AG04450 (cell line): ENCODE measurements around the gene DPP4. TPM values are rescaled to one million over a fixed set of nuclear protein-coding genes. Genes with fewer than 3 reads are reported as not detected.

Source experiments
- CTCF ChIA-PET: fragments of 300-600, 350-600 bp; formaldehyde crosslinking; extraction: SDS; loops from one replicate; lab custom pipeline; 2022; ENCODE audit warnings: antibody characterized with exemption, inconsistent platforms; lab: Charles Lee
- POLR2A ChIA-PET: fragments of 350-600 bp; formaldehyde crosslinking; extraction: SDS; loops from one replicate; lab custom pipeline; 2021; ENCODE audit warnings: antibody characterized with exemption, inconsistent platforms; lab: Yijun Ruan, JAX
- DNase-seq: peaks from one replicate; pipeline ENCODE4 v3.0.0-alpha.2; 2011; ENCODE audit warnings: low read depth, low spot score
- H3K27ac ChIP-seq: one replicate; pipeline ENCODE4 v1.5.1; 2012; ENCODE audit warnings: low read depth, low read length, control low read depth
- H3K27me3 ChIP-seq: one replicate; pipeline ENCODE4 v1.6.0; 2012; ENCODE audit warnings: low read length; ENCODE audit not compliant: control insufficient read depth, insufficient read depth
- H3K4me3 ChIP-seq: 2 replicates; pipeline ENCODE4 v1.5.1; 2011; ENCODE audit warnings: mild to moderate bottlenecking, low read depth, low read length, control low read depth
- H3K9me3 ChIP-seq: 2 replicates; pipeline ENCODE4 v1.5.1; 2012; ENCODE audit warnings: low read length; ENCODE audit not compliant: control insufficient read depth, insufficient read depth
- CTCF ChIP-seq: IDR thresholded peaks from 2 replicates; pipeline ENCODE4 v1.5.1; 2011; ENCODE audit warnings: low read depth, low read length, control low read depth, inconsistent platforms
- polyA plus RNA-seq: library from polyadenylated mRNA; depleted of rRNA; stranded (reverse); fragments of >200 nt; gene quantifications from 2 replicates; pipeline ENCODE4 v1.2.3, GENCODE V29; 2011

The DPP4 gene
- polyA plus RNA-seq, 1 experiment = 61.0 TPM

GRCh38 chr2:162099836-162100235 lies 25.8 kb upstream of the DPP4 start:
- TF ChIP-seq CTCF = no peak
- Histone ChIP-seq H3K27ac (no peak overlapping the region), H3K4me3 (no peak overlapping the region), H3K9me3 (no peaks in the 10 kb centered on the region), H3K27me3 (no peaks in the 10 kb centered on the region)
- ChIA-PET CTCF (no interaction called here), POLR2A (no interaction called here)
- no peak for DNase-seq

GRCh38 chr2:162092658-162093556 lies 18.9 kb upstream of the DPP4 start:
- Histone ChIP-seq H3K9me3 (no peaks in the 10 kb centered on the region), H3K27me3 (no peaks in the 10 kb centered on the region), H3K27ac (peak overlapping the region; percentile 82), H3K4me3 (no peak overlapping the region)
- ChIA-PET POLR2A (interaction anchor here (0.6 to 1.5 kb wide), 2 partner anchors 20 to 114 kb away, joined by 3 to 4 read pairs; no protein-coding TSS in a partner anchor), CTCF (no interaction called here)
- DNase-seq = peak; percentile 80
- no peak for TF ChIP-seq CTCF

- TF ChIP-seq CTCF = no peak
- Histone ChIP-seq H3K27me3 (no peaks in the 10 kb centered on the region), H3K4me3 (no peak overlapping the region), H3K9me3 (no peaks in the 10 kb centered on the region), H3K27ac (no peak overlapping the region)
- DNase-seq = no peak
- POLR2A ChIA-PET = no interaction called here
- CTCF ChIA-PET = no interaction called here
These were observed 18.0 kb upstream of the DPP4 start for GRCh38 chr2:162092008-162092390.

DNA sequence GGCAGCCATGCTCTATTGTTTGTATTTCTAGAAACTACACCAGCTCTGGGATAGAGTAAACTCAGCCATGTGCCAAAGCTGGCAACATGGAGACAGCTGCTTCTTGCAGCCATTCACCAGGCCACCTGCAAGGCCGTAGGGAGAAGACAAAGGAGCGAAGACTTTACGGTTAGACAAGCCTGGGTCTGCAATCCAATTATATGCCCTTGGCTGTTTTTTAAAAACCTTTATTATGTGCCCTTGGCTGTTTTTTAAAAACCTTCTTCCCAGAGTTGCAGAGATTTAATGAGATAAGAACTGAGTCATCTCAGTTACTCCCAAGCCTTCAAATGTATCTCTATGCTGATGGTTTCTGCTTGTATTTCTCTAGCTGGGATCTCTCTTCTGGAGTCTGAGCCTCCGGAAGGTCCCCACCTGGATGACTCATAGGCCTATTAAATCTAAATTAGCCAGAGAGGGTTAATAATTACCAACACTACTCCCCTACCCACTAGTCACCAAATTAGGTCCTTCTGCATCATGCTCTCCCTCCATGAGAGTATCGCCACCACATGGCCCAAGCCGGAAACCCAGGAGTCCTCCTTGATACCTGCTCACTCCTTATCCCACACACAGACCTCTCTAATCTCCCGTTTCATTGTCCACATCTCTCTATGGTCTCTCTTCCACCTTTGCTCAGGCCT lies 17.5 kb upstream of the DPP4 start:
- H3K27ac ChIP-seq = no peak overlapping the region
- no peak for TF ChIP-seq CTCF
- no peak for DNase-seq
- H3K4me3 ChIP-seq = no peak overlapping the region
- no peaks in the 10 kb centered on the region for H3K27me3 ChIP-seq
- ChIA-PET POLR2A (interaction anchor here (1.1 kb wide), 1 partner anchor 18 kb away, joined by 3 read pairs; the partner anchor contains the start of gene DPP4), CTCF (interaction anchor here (0.7 kb wide), 1 partner anchor 504 kb away, joined by 3 read pairs; no protein-coding TSS in a partner anchor)
- H3K9me3 ChIP-seq = no peaks in the 10 kb centered on the region
